NK-92 (cell line): ENCODE results near the gene CLEC18A.
"Not testable (repeated sequence)": the region's sequence is repeated elsewhere in the genome, so short reads cannot be mapped to it uniquely, and the experiment has no call there.

ENCODE experiments used
- DNase-seq: peaks from one replicate; lab custom pipeline; 2025; ENCODE audit not compliant: unreplicated experiment; lab: John Stamatoyannopoulos, UW

The CLEC18A gene

DNA sequence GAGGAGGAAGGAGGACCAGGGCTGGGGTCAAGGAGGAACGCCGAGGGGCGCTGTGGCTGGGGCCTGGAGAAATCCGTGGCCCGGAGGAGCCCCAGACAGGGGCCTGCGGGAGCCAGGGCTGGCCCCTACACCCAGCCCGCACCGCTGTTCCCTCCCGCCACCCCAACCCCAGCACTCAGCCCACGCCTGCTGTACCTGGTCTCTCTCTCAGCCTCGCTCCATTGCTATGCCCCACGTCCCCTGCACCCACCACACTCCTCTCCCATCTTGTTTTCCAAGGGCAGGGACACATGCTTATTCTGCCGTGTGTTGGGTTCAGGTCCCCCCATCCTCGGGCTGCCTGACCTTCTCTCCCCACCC lies 518 bp downstream of the CLEC18A start:
- not testable (repeated sequence) for DNase-seq

DNA sequence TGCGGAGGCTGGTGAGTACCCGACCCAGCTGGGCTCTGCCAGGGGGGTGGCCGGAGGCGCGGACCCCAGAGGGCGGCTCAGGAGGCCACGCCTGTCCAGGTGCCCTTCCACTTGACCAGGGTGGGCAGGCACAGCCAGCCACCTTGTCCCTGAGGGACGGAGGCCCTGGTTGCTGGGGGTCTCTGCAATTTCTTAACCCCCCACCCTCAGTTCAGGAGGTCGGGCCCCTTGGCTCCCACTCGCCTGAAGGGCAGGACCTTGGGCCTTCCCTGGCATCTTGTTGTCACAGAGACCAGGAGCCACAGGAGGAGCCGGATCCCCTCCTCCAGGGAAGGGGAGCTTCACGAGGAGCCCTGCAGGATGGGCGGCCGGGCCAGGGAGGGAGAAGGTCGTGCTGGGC lies 982 bp downstream of the CLEC18A start:
- not testable (repeated sequence) for DNase-seq

DNA sequence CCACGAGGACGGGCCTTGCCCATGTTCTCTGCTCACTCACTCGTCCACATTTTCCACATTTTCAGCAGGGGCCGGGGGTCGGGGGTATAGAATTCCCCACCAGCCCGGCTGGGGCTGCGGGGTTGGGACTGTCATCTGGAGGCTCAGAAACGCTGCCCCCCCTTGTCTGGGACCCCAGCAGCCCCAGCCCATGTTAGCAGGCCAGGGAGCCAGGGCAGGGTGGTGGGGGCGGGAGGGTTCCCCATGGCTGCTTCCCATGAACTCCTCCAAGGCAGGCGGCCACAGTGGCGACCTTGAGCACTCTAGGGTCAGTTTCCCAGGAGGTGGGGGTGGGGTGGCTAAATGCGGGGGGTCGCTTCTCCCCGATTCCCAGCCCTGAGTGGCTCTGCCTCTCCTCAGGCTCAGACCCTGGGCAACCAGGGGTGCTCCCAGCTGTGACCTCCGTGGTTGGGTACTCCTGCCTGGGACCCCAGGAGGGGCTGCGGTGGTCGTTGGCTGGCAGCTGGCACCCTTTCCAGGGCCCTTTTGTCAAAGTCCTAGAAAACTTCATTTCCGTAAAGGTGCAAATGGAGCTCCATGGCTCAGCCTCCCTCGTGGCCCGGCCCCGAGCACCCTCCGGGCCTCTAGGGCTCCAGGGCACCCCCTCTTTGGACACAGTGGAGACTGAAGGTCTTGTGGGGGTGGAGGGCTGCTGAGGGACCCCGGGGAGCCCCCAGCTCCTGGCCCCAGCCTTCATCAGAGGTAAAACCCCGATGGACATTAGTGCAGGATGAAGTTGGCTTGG lies 1.6 kb downstream of the CLEC18A start:
- not testable (repeated sequence) for DNase-seq

DNA sequence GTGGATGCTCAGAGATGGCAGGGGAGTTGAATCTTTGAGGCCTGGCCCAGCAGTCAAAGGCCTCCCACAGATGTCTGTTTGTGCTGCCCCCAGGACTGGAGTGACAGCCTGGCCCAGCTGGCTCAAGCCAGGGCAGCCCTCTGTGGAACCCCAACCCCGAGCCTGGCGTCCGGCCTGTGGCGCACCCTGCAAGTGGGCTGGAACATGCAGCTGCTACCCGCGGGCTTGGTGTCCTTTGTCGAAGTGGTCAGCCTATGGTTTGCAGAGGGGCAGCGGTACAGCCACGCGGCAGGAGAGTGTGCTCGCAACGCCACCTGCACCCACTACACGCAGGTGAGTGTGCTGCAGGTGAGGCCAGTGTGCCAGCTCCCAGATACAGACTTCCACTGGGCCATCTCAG lies 3.1 kb downstream of the CLEC18A start:
- DNase-seq, result not testable (repeated sequence)

DNA sequence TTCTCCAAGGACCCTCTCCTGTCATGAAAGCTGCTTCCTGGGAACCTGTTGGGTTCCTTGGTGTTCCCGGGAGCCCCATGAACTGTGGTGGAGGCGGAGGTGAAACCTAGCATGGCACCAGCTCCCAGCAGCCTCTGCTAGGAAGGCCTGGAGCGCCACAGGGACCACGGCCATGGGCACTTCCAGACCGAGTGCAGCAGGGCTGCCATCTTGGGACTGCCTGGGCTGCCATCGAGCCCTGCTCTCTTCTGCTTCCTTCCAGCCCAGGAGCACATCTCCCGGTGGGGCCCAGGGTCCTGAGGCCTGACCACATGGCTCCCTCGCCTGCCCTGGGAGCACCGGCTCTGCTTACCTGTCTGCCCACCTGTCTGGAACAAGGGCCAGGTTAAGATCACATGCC lies 12.2 kb downstream of the CLEC18A start:
- not testable (repeated sequence) for DNase-seq

DNA sequence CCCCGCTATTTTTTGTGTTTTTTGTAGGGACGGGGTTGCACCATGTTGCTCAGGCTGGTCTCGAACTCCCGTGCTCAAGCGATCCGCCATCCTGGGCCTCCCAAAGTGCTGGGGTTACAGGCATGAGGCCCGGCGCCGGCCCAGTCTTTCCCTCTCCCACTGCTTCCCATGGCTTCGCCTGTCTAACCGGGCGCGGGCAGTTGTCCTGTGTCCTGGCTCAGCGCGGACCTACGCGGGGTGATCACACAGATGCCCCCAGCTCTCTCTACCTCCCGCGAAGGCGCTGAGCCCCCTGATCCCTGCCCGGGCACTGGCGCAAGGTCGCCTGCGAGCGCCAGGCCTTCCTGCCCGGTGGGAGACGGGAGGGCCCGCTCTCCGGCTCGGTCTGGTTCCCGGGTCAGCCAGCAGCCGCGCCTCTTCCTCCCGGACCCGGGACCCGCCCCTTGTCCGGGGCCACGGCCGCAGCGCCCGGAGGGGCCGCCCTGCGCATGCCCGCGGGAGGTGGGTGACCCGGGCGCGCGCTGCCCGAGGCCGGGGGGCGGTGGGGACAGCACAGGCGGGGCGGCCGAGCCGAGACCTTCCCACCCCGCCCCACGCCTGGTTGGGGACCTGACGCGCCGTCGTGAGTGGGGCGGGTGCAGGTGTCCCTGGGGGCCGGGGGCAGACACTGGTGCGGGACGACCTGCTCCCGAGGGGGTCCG lies 14.0 kb downstream of the CLEC18A start:
- not testable (repeated sequence) for DNase-seq

DNA sequence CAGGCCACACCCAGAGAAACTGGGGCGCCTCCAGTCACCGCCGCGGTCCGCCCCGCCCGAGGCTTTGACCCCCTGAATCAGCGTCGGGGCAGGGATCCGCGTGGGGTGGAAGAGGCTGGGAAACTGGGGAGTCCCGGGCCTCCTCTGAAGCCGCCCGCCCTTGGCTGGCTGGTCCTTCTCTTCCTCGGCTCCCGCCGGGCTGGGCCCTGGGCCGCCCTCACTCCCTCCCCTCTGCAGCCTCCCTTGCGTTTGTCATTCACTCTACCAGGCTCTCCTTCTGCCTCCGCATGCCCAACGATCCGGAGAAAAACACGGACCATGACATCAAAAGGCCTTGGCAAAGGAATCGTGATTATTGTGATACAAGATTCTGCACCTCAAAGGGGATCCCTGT lies 14.5 kb downstream of the CLEC18A start:
- not testable (repeated sequence) for DNase-seq

DNA sequence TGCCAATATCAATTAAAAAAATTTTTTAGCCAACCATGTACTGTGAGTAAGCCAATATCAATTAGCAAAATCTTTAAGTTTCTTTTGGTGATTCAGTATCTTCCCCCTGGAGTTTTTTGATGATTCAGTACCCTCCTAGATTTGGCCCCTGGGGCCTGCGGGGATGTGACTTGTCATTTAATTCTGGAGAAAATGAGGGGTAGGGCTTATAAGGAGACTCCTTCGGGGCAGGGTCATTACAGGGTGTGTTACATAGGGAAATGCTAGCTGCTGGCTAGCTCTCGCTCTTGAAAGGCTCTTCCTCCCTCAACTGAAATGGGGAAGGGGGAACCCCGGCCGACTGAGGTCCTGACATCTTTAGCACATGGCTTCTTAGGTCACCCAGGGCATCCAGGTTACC lies 16.6 kb downstream of the CLEC18A start:
- DNase-seq, result not testable (repeated sequence)

DNA sequence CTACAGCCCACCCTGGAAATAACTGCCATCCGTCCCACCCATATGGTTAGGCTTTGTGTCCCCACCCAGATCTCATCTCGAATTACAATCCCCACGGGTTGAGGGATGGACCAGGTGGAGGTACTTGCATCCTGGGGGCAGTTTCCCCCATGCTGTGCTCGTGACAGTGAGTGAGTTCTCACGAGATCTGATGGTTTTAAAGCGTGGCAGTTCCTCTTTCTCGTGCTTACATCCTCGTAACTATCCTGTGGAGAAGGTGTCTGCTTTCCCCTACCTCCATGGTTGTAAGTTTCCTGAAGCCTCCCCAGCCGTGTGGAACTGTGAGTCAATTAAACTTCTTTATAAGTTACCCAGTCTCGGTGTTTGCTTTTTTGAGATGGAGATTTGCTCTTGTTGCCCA lies 17.0 kb downstream of the CLEC18A start:
- DNase-seq, result not testable (repeated sequence)

DNA sequence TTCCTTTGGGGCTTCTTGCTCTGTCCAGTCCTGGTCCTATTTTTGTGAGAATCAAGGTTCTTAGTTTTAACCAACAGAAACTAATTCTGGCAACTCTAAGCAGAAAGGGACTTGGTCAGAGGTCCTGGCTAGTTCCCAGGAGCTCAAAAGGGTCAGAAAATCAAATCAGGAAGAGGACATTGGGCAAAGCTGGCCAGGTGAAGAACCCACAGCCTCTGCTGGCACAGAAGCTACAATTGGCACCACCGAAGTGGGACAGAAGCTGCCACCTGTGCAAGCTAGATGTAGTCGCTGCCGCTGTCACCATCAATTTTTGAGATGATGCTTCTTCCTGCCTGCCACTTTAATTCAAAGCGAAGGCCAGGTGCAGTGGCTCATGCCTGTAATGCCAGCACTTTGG lies 18.5 kb downstream of the CLEC18A start:
- DNase-seq, result not testable (repeated sequence)

DNA sequence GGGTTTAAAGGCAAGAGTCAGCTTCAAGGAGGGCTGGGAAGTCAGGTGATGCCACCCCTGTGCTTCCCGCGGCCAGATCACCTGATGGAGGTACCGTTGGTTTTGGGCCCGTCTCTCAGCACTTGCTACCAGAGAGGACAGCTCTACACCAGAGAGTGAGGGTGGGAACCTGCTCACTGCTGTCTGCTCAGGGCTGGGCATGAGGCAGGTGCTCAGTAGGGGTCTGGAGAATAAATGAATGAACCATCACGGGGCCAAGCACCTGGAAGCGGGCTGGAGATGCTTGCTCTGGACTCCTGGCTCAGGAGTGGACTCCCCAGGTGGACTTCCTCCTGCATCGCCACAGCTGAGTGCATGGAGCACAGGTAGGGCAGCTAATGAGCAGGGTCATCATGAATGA lies 21.0 kb downstream of the CLEC18A start:
- not testable (repeated sequence) for DNase-seq

DNA sequence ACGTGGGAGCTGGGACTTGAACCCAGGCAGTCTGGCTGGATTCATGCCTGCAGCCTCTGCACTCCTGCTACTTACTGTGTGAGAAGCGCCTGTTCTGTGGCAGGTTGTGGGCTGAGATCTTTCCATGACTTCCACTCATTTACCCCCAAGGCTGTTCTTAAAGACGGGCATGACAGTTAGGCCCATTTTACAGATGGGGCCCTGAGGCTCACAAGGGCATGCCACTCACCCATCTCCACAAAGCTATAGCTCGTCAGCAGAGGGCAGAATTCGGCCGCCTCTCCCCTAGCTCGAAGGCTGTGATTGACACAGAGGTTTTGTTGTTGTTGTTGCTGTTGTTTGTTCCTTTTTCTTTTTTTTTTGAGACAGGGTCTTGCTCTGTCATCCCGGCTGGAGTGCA lies 21.8 kb downstream of the CLEC18A start:
- not testable (repeated sequence) for DNase-seq

DNA sequence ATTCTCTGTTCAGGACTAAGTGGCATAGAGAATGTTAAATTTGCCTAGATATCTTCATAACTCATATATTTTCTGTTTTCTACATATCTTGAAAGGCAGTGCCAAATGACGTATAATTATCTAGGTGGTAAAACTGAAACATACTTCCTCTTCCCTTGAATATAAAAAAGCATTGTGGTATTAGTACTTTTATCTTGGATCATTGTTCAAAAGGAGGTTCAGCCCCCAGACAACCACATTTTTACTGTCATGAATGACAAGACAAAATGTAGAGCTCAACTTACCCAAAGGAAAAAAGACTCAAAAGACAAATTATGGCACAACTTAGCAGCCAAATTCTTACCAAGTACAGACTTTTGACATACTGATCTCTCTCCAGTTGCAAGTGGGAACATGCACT lies 34.1 kb downstream of the CLEC18A start:
- DNase-seq, result not testable (repeated sequence)

DNA sequence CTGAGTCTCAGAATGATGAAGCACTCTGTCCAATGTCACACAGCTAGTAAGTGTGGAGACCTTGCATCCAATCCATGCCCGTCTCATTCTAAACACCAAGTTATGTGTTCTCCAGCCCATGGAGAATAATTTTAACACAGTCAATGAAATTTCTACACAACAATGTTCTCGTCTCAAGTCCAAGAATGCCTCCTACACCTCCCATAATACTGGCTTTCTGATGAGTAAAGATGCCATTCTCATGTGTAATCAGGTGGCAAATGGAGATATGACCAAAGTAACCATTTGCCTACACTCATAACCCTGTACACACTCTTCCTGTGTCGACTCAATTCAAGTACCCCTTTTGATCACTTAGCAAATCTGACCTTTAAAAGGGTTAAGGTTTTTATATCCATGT lies 46.8 kb downstream of the CLEC18A start:
- DNase-seq, result not testable (repeated sequence)

DNA sequence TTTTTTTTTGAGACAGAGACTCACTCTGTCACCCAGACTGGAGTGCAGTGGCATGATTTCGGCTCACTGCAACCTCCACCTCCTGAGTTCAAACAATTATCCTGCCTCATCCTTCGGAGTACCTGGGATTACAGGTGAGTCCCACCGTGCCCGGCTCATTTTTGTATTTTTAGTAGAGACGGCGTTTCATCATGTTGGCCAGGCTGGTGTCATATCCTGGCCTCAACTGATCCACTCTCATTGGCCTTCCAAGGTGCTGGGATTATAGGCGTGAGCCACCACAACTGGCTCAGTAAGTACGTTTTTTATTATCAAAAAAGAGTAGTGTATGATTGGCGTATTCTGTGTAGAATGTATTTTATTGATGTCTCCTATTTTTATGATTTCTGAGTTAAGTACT lies 48.7 kb downstream of the CLEC18A start:
- DNase-seq, result not testable (repeated sequence)

DNA sequence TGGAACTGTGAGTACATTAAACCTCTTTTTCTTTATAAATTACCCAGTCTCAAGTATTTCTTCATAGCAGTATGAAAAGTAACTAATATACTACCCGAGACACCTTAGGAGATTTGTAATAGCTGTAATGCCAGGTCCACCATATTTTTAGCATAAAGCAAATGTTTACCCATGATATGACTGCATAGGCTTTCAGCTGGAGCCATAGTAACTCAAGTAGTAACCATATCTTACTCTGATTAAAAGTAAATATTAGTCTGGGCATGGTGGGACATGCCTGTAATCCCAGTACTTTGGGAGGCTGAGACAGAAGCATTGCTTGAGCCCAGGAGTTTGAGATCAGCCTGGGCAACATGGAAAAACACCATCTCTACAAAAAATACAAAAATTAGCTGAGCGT lies 52.4 kb downstream of the CLEC18A start:
- DNase-seq, result not testable (repeated sequence)

DNA sequence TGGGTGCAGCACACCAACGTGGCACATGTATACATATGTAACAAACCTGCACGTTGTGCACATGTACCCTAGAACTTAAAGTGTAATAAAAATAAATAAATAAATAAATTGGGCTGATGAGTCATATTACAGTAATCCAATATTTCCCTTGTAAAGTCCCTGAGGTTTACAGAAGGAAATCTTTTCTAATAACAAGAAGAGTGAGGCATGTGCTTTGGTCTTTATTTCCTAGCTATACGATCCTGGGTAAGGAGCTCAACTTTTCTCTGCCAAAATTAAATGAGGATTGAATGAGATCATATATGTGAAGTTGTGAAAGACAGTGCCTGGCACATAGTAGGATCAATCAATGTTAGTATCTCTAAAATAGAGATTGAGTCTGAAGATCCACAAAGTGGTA lies 57.5 kb downstream of the CLEC18A start:
- DNase-seq, result not testable (repeated sequence)

DNA sequence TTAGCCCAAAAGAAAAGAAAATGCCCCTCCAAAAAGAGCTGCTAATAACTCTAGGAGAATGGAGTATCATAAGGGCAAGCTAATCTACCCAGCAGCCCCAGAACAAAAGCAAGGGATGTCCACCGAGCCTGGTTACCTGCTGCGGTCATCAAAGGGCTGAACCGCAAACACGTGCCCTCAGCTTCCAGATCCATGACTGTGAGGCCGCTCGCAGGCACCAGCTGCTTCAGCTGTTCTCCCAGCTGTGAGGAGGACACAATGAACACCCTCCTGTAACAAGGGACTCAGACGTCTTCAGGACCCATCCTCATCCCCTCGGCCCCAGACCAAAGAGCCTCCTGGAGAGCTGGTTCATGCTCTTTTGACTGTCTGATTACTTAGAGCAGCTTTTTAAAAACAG lies 59.5 kb downstream of the CLEC18A start:
- not testable (repeated sequence) for DNase-seq

DNA sequence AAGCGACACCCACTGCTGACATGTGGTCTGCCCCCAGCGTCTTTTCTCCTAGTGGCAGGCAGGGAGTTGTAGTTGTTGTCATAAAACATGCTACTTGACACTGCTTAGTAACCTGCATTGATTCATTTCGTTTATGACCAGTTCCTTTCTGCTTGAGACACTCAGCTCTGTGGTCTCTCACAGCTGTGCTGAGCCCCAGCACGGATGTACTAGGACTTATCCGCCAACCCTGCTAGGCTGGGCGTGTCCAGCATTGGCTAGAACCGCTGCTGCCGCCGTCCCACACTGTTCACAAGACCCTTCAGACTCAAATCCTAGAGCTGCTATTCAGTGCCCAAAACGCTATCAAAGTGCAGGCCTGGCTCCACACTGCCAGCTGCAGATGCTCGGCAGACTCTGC lies 60.0 kb downstream of the CLEC18A start:
- not testable (repeated sequence) for DNase-seq

DNA sequence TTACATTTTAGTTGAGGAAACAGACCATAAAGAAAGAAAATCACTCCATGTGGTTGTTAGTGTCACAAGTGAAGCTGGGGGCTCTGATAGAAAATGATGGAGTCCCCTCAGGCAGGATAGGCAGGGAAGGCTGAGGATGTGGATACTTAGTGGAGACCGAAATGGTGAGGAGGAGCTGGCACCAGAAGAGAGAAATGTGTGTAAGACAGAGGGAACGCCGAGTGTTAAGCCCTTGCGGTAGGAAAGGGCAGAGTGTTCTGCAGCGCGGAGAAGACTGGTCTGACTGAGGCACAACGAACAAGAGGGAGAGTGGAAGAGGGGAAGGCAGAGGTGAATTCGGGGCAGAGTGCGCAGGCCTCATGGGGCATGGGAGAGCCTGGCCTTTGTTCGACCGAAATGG lies 61.2 kb downstream of the CLEC18A start:
- DNase-seq, result not testable (repeated sequence)

DNA sequence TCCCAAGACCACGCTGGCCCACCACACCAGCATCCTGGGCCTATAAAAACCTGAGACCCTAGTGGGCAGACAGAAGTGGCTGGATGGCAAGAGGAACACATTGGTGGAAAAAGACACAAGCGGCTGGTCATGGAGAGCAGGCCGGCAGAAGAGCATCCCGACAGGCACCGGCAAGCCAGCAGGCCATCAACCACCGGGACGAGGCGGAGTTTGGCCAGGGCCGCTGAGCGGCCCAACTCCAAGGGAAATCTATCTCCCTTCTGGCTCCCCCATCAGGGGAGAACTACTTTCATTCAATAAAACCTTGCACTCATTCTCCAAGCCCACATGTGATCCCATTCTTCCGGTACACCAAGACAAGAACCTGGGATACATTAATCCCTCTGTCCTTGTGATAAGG lies 61.8 kb downstream of the CLEC18A start:
- not testable (repeated sequence) for DNase-seq
